Activated CD8-positive, alpha-beta memory T cell treated with anti-CD3 and anti-CD28 coated beads, Interleukin-2, amount 50 U/mL, for 48 hours (primary cell): ENCODE results near the gene CNOT8.
A peak's percentile ranks its signal among the peaks of the same experiment; 100 is the strongest.
"Not testable (repeated sequence)": the region's sequence is repeated elsewhere in the genome, so short reads cannot be mapped to it uniquely, and the experiment has no call there.

ENCODE experiments used
- DNase-seq: peaks from one replicate; pipeline ENCODE4 v3.0.0-alpha.2; 2020

The CNOT8 gene

GRCh38 chr5:154858297-154858971 is at the start of gene CNOT8:
TSS of gene CNOT8 (plus strand) at chr5:154858627. CDS start at chr5:154863279, 4,652 bp downstream.
- peak; percentile 98 for DNase-seq

GRCh38 chr5:154811239-154811638 is 47.2 kb upstream of the CNOT8 start:
- no peak for DNase-seq

GRCh38 chr5:154811653-154812465 is 46.6 kb upstream of the CNOT8 start:
- peak; percentile 73 for DNase-seq

GRCh38 chr5:154813158-154813557 is 45.3 kb upstream of the CNOT8 start:
- no peak for DNase-seq

GRCh38 chr5:154813736-154814135 is 44.7 kb upstream of the CNOT8 start:
- no peak for DNase-seq

- DNase-seq = no peak
Observed at GRCh38 chr5:154815025-154815424, 43.4 kb upstream of the CNOT8 start.

- no peak for DNase-seq
Observed at GRCh38 chr5:154815684-154816247, 42.7 kb upstream of the CNOT8 start.

GRCh38 chr5:154816891-154817492 is 41.4 kb upstream of the CNOT8 start:
- no peak for DNase-seq

GRCh38 chr5:154817815-154818214 is 40.6 kb upstream of the CNOT8 start:
- no peak for DNase-seq

GRCh38 chr5:154818471-154819116 is 39.8 kb upstream of the CNOT8 start:
- DNase-seq = no peak

- DNase-seq = no peak
Observed at GRCh38 chr5:154819546-154819945, 38.9 kb upstream of the CNOT8 start.

- DNase-seq = no peak
Observed at GRCh38 chr5:154820383-154820782, 38.0 kb upstream of the CNOT8 start.

- DNase-seq = not testable (repeated sequence)
Observed at GRCh38 chr5:154822896-154823295, 35.5 kb upstream of the CNOT8 start.

GRCh38 chr5:154823605-154824004 is 34.8 kb upstream of the CNOT8 start:
- DNase-seq = no peak

GRCh38 chr5:154824070-154824469 is 34.4 kb upstream of the CNOT8 start:
- DNase-seq = no peak

GRCh38 chr5:154829181-154829588 is 29.2 kb upstream of the CNOT8 start:
- no peak for DNase-seq

- peak; percentile 60 for DNase-seq
Observed at GRCh38 chr5:154829589-154830218, 28.7 kb upstream of the CNOT8 start.

- DNase-seq = no peak
Observed at GRCh38 chr5:154830219-154830595, 28.2 kb upstream of the CNOT8 start.

GRCh38 chr5:154830596-154830995 is 27.8 kb upstream of the CNOT8 start:
- DNase-seq = no peak

GRCh38 chr5:154831451-154831850 is 27.0 kb upstream of the CNOT8 start:
- no peak for DNase-seq

- not testable (repeated sequence) for DNase-seq
Observed at GRCh38 chr5:154832804-154833203, 25.6 kb upstream of the CNOT8 start.

GRCh38 chr5:154834053-154834452 is 24.4 kb upstream of the CNOT8 start:
- no peak for DNase-seq

- not testable (repeated sequence) for DNase-seq
Observed at GRCh38 chr5:154835701-154836052, 22.8 kb upstream of the CNOT8 start.
